Stimulated activated naive CD4-positive, alpha-beta T cell treated with Interleukin-2 at 50 U/mL for 16 hours (primary cell): Measurements from ENCODE around the gene IL11RA.
A peak's percentile ranks its signal among the peaks of the same experiment; 100 is the strongest.

Experiments
- DNase-seq: peaks from one replicate; lab custom pipeline; 2025; lab: John Stamatoyannopoulos, UW

The IL11RA gene

GRCh38 chr9:34654323-34655051 is 2.5 kb downstream of the IL11RA start:
- DNase-seq, result no peak

DNA sequence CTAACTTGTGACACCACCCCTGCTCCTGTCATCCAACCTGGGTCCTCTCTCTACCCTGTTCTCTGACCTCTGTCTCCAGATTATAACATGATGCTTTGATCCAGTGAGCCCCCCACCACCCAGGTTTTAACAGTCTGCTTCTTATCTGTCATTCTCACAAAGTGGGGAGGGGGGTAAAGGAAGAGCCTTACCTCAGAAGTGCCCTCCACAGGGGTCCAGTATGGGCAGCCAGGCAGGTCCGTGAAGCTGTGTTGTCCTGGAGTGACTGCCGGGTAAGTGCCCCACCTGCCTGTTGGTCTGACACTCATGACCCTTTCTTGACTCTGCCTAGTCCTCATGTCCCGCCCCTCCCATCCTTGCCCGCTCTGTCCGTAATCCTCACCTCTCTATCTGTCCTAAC is 3.4 kb downstream of the IL11RA start:
- no peak for DNase-seq

DNA sequence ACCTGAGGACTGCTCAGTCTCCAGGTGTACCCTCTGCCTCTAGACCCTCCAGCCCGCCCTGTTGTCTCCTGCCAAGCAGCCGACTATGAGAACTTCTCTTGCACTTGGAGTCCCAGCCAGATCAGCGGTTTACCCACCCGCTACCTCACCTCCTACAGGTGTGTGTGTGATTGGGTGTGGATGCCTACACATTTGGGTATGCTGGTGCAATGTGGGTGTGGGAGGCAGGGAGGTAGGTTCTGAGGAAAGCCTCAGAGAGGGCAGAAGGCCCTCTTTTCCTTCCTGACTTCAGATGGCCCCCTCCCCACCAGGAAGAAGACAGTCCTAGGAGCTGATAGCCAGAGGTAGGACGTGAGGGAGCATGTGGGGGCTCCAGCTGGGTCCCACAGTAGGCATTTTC is 5.0 kb downstream of the IL11RA start:
- no peak for DNase-seq

DNA sequence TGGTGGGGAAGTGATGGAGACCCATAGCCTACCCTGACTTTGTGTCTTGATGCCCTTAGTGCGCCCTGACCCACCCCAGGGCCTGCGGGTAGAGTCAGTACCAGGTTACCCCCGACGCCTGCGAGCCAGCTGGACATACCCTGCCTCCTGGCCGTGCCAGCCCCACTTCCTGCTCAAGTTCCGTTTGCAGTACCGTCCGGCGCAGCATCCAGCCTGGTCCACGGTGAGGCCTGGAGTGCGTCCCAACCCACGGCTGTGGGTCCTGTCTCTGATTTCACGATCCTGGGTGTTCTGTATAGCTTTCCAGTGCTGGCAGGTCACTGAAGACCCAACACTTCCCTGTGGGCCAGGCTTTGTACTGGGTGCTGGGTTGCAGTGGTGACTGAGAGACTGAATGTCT is 6.5 kb downstream of the IL11RA start:
- no peak for DNase-seq

DNA sequence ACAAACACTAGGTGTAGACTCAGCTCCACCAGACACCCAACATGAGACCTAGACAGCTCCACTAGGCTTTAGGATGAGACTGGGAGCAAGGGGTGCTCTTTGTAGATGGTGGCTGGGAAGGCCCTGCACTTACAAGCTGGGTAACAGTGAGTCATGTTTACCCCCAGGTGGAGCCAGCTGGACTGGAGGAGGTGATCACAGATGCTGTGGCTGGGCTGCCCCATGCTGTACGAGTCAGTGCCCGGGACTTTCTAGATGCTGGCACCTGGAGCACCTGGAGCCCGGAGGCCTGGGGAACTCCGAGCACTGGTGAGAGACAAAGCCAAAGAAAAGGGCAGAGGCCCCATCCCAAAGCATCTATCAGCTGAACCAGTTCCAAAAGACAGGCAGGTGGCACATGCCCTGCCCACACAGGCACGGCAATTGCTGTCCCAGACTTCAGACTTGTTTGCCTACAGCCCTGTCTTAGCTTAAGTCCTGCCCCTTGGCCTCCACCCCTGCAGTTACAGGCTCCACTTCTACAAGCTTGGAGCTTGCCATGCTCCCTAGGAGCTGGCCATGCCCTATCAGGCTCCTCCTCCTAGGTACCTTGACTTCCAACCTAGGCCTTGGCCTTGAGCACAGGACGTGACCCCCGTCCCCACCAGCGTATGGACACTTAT is 7.7 kb downstream of the IL11RA start:
- DNase-seq, result no peak

- DNase-seq, result no peak
These were observed 10.7 kb downstream of the IL11RA start, which contains the start of gene CCL27 for GRCh38 chr9:34662526-34663302. Gene CCL27, minus strand, starts transcription at chr9:34662657. Its CDS starts 24 bp downstream, at chr9:34662633.

DNA sequence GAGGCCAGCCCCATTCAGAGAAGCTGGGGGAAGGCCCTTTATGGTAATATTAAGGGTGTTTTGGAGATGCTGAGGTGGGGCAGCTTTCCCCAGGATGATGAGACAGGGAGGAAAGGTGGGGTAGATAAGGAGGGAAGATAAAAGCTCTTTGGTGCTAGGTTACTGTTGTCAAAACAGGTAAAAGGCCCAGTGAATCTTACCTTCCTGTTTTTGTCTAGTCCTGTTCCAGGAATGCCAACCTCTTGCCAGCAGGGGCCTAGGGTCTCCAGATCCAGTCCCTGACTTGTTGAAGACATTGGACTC is 11.3 kb downstream of the IL11RA start:
- no peak for DNase-seq

- peak; percentile 56 for DNase-seq
These were observed 12.5 kb downstream of the IL11RA start for GRCh38 chr9:34664281-34665066.

DNA sequence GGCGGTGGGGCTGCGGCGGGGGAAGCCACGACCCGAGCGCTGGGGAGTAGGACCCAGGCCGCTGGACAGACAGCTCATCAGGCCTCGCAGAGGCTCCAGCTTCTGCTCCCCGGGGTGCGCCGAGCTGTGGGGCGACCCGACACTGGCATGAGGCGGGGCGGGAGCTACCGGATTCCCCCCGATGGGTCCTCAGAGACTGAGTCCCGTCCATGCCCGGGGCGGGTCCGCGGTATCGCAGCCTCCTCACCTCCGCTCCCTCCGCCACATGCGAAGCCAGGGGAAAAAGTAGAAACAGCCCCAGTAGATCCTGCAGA is 13.0 kb downstream of the IL11RA start:
- DNase-seq, result no peak

DNA sequence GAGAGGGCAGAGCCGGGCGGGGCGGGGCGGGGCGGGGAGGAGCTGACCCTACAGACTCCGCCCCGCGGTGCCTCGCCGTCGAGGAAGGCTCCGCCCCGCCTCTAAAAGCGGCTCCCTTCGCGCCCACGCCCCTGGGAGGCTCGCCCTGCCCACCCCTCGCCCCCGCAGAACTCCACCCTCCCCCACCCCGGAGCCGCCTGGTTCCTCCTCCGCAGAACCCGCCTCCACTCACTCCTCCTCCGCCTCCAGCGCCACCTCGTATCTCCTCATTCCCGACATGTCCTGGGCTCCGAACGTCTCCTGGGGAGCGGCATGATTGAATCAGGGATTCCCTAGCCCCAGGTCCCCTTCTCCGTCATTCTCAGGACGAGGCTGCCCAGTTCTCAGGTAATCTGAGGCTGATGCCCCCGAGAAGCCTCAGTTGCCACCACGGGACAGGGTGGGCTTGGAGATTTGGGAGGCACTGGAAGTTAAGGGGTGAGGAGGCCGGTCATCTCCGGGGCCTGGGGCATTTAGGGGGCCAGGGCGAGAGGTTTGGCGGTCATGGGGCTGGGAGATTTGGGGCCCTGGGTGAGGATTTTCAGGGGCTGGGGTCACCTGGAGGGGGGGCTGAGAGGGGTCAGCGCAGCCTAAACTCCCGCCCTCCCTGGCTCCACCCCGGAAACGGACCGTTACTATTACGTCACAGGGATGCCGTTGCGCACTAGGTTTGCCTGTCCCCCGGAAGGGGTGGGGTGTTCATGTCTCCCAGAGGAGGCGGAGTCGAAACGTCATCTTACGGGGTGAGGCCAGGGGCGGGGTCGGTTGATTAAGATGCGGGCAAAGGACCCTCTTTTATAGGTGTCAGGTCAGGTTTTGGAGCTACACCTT is 13.6 kb downstream of the IL11RA start:
- peak; percentile 81 for DNase-seq

GRCh38 chr9:34669809-34670562 is 18.0 kb downstream of the IL11RA start:
- DNase-seq, result no peak

GRCh38 chr9:34671307-34671706 is 19.3 kb downstream of the IL11RA start:
- DNase-seq, result no peak

DNA sequence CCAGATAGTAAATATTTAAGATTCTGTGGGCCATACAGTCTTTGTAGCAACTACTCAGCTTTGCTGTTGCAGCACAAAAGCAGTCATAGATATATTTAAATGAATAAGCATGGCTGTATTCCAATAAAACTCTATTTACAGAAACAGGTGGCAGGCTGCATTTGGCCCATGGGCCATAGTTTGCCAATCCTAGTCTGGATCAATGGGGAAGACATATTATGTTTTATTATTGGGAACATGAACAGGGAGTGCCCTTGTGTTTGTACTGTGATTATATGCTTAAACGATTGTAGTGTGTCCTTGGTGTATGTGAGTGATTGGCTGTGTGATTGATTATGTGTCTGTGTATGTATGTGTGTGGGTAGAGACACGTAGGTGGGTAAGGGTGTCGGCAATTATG is 22.5 kb downstream of the IL11RA start:
- DNase-seq, result no peak

- peak; percentile 23 for DNase-seq
These were observed 23.2 kb downstream of the IL11RA start for GRCh38 chr9:34675048-34675714.

GRCh38 chr9:34675869-34676268 is 23.9 kb downstream of the IL11RA start:
- no peak for DNase-seq

DNA sequence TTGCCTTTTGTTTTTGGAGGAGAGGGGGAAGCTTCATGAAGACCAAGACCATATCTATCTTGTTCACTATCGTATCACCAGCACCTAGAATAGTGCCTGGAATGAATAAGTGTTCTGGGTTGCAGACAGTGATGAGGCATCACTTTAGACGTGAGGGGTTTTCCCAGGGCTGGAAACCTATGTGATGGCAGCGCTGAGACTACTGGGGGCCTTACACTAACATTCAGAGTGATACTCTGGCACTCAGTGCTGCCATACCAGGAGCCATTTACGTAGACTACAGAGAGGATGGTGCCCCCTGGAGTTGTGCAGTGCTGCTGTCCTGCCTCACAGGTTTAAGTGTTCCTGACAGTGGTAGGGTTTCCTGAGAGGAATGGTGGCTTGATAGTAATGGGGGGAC is 32.2 kb downstream of the IL11RA start:
- peak; percentile 17 for DNase-seq

GRCh38 chr9:34684816-34685215 is 32.8 kb downstream of the IL11RA start:
- DNase-seq, result no peak

DNA sequence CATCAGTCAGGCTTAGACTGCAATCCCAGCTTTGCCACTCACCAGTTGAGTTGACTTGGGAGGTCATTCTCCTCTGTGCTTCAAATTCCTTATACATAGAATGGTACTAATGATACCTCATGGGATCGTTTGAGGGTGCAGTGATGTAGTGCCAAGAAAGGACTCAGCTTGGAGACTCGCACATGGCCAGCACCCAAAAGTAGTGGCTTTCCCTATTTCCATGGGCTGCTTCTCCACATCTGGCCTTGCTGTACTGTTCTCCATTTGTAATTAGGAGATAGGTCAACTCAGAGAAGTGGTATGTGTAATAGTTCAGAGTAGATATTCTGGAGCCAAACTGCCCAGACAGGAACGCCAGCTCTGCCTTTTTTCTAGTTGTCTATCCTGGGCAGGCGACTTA is 33.6 kb downstream of the IL11RA start:
- no peak for DNase-seq

- DNase-seq, result no peak
These were observed 34.2 kb downstream of the IL11RA start for GRCh38 chr9:34686231-34686630.

DNA sequence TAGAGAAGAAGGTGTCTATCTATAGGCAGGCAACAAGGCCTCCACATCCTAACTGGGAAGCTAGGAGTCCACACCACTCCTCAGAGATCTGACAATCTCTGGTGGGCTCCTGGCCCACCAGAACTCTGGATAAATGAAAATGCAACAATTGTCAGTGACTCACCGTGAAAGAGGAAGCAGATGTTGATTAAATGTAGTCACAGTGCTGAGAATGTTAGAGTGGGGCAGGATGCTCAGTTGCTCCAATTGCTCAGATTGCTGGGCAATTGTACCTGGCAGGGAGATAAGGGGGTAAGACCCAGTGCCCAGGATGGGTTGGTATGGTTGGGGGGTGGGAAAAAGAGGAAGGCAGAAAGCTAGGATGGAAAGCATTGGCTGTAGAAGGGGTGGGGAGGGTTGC is 34.7 kb downstream of the IL11RA start:
- no peak for DNase-seq
